GM21360 (cell line): Measurements from ENCODE around the gene ALOXE3.
"Not testable (repeated sequence)": the region's sequence is repeated elsewhere in the genome, so short reads cannot be mapped to it uniquely, and the experiment has no call there.

Experiments
- ATAC-seq: cut with Tn5 transposase; IDR thresholded peaks from one replicate; pipeline ENCODE4 v1.9.1; 2021; ENCODE audit warnings: mild to moderate bottlenecking, moderate library complexity; ENCODE audit not compliant: unreplicated experiment

ALOXE3 gene

DNA sequence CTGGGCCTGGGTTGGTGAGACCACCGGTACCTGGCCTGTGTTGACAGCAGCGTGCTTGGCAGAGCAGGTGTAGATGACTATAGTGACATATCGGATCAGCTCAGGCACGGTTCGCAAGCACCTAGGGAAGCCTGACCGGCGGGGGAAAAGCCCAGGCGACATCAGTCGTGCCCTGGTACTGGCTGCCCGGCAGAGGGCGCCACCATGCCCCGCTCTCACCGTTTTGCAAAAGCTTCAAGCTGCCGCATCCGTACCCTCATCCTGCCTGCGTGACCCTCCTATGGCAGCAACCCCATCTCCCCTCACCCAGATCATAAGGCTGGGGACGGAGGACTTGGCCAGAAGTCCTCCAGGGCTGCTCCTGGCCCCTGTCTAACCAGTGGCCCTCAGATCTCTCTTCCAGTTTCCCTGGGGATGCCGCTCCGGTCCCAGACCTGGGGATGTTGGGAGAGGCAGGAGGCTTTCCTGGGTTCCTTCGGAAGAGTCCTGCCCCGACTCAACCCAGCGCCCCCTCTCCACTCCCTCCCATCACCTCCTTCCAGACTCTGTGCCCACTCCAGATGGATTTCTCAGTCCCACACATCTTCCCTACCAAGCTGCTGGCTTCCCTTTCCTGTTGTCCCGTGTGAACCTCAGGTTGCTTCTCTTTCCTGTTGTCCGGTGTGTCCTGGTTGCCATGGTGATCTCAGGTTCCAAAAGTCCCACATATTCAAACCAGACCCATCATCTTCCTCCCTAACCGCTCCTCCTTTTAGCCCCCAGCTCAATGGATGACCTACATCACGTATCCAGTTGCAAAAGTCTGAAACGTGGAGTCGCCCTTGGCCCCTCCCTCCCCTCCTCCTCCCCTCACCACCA lies 44.5 kb downstream of the ALOXE3 start:
- ATAC-seq = no peak

- no peak for ATAC-seq
Observed at GRCh38 chr17:8072729-8073461, 45.4 kb downstream of the ALOXE3 start.

- ATAC-seq = no peak
Observed at GRCh38 chr17:8072341-8072728, 46.0 kb downstream of the ALOXE3 start.

- ATAC-seq = no peak
Observed at GRCh38 chr17:8071496-8071895, 46.8 kb downstream of the ALOXE3 start.

- ATAC-seq = no peak
Observed at GRCh38 chr17:8069587-8069860, 48.8 kb downstream of the ALOXE3 start.

DNA sequence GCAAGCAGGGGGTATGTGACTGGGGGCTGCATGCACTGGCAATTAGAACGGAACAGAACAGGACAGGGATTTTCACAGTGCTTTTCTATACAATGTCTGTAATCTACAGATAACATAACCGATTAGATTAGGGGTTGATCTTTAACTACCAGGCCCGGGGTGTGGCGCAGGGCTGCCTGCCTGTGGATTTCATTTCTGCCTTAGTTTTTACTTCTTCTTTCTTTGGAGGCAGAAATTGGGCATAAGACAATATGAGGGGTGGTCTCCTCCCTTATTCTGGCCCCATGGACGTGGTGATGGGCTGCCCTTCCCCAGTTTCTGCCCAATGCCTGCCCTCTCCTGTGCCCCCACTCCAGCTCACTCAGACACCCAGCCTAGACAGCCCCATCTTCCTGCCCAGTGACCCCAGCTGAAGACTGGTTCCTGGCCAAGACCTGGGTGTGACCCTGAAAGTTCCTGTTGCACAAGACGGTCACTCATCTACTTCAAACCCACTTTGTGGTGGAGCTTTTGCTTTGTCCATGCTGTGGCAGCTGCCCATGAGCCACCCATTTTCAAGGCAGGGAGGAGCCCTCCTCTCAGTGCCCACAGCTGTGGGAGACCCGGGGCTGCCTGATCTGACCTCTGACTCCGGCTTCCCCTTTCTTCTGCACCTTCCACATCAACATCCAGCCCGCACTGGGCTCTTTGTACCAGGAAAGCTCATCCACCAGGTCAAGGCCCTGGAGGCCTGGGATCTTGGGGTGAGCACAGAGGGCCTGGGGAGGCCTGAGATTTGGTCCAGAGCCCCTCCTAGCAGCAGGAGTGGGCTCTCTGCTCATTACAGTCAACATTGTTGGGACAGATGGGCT lies 49.4 kb downstream of the ALOXE3 start:
- ATAC-seq = no peak

GRCh38 chr17:8067806-8068205 lies 50.5 kb downstream of the ALOXE3 start:
- ATAC-seq = no peak

GRCh38 chr17:8066841-8067775 lies 51.2 kb downstream of the ALOXE3 start:
- no peak for ATAC-seq

- ATAC-seq = no peak
Observed at GRCh38 chr17:8064561-8065019, 53.7 kb downstream of the ALOXE3 start.

- ATAC-seq = no peak
Observed at GRCh38 chr17:8063761-8064534, 54.4 kb downstream of the ALOXE3 start.

GRCh38 chr17:8062807-8063483 lies 55.4 kb downstream of the ALOXE3 start:
- ATAC-seq = no peak

GRCh38 chr17:8062435-8062806 lies 55.9 kb downstream of the ALOXE3 start:
- ATAC-seq = no peak

GRCh38 chr17:8061851-8062250 lies 56.5 kb downstream of the ALOXE3 start:
- not testable (repeated sequence) for ATAC-seq

GRCh38 chr17:8060274-8060673 lies 58.0 kb downstream of the ALOXE3 start:
- no peak for ATAC-seq

DNA sequence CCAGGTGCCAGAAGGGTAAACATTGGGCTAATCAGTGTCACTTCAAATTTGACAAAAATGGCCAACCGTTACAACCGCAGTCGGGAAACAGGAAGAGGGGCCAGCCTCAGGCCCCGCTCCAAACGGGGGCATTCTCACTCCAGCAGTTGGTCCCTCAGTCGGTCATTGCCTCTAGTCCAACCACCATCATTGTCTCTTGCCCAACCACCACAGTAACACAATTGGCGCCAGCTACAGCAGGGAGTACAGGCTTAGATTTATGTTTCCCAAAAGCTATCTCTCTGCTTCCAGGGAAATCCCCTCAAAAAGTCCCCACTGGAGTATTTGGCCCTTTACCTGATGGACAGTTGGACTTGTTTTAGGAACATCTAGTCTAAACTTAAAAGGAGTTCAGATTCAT lies 59.2 kb downstream of the ALOXE3 start:
- no peak for ATAC-seq

GRCh38 chr17:8057691-8058114 lies 60.6 kb downstream of the ALOXE3 start:
- no peak for ATAC-seq

GRCh38 chr17:8056976-8057625 lies 61.2 kb downstream of the ALOXE3 start:
- ATAC-seq = no peak

DNA sequence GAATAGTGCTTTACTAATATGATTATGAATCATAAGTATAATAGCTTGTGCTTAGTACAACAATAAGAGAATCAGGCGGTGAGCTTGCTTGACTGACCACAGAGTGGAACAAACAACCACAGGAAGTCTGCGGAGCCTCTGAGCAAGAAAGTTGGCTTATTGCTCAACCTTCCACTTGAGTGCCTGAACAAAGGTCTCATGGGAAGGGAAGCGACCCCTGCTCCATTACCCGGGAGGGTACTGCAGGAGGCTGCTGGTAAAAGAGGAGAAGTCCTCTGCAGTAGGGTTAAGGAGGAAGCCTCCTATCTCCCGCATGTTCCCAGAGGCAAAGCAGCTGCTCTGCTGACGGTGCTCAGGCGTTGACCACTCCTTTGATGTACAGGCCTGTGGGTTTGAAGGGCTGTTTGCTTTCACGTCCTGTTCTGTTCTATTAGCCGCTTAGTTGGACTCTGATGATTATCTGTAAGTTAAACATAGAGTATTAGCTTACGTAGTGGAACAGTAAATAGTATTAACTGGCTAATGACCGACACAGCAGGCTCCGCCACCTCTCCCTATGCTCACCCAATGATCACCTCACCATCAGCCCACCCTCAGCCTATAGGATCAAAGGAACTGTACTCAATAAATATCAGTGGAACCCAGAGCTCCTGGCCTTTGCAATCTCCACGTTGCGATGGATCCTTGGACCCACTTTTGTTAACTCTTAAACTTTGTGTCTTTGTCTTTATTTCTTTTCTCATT lies 61.9 kb downstream of the ALOXE3 start:
- no peak for ATAC-seq
